Measurements from ENCODE around the gene CCL23. TPM values are rescaled to one million over a fixed set of nuclear protein-coding genes. Genes with fewer than 3 reads are reported as not detected.

CCL23 gene
- polyA plus RNA-seq, 1 experiment: not detected

GRCh38 chr17:35984140-35984539 lies 33.6 kb downstream of the CCL23 start:
- ChIA-PET POLR2A (no interaction called here), CTCF (no interaction called here)
- no peak for DNase-seq (ENCODE audit: low read depth)
- no peaks in the 10 kb centered on the region for H3K36me3 ChIP-seq (ENCODE audit: control insufficient read depth, insufficient read depth, low read length)
- no peak for TF ChIP-seq CTCF (IDR thresholded peaks at IDR 0.05; ENCODE audit: insufficient read depth, low read depth, low read length)
- H3K27me3 ChIP-seq (ENCODE audit: control insufficient read depth, insufficient read depth, low read length): peaks cover 2% of the 10 kb centered on the region; the same call in 1 of the 2 replicates
- H3K4me3 ChIP-seq (ENCODE audit: low read depth, low read length): no peak overlapping the region

- peaks cover 2% of the 10 kb centered on the region; the same call in 1 of the 2 replicates for H3K27me3 ChIP-seq (ENCODE audit: control insufficient read depth, insufficient read depth, low read length)
- no peak for TF ChIP-seq CTCF (IDR thresholded peaks at IDR 0.05; ENCODE audit: insufficient read depth, low read depth, low read length)
- ChIA-PET CTCF (interaction anchor here (0.8 to 1.2 kb wide), 2 partner anchors 14 to 17 kb away, joined by 4 to 5 read pairs; no protein-coding TSS in a partner anchor), POLR2A (no interaction called here)
- DNase-seq (ENCODE audit: low read depth): no peak
- H3K36me3 ChIP-seq (ENCODE audit: control insufficient read depth, insufficient read depth, low read length): no peaks in the 10 kb centered on the region
- no peak overlapping the region for H3K4me3 ChIP-seq (ENCODE audit: low read depth, low read length)
Measured at GRCh38 chr17:35982409-35983191, 35.2 kb downstream of the CCL23 start.

- no peak for DNase-seq (ENCODE audit: low read depth)
- H3K27me3 ChIP-seq (ENCODE audit: control insufficient read depth, insufficient read depth, low read length): peaks cover 2% of the 10 kb centered on the region; the same call in 1 of the 2 replicates
- H3K36me3 ChIP-seq (ENCODE audit: control insufficient read depth, insufficient read depth, low read length): no peaks in the 10 kb centered on the region
- TF ChIP-seq CTCF (IDR thresholded peaks at IDR 0.05; ENCODE audit: insufficient read depth, low read depth, low read length): no peak
- POLR2A ChIA-PET: no interaction called here
- H3K4me3 ChIP-seq (ENCODE audit: low read depth, low read length): no peak overlapping the region
- CTCF ChIA-PET: interaction anchor here (1.2 kb wide), 1 partner anchor 13 kb away, joined by 5 read pairs; no protein-coding TSS in a partner anchor
Measured at GRCh38 chr17:35981908-35982330, 35.9 kb downstream of the CCL23 start.

GRCh38 chr17:35981246-35981645 lies 36.5 kb downstream of the CCL23 start, which contains the start of gene CCL16:
TSS of gene CCL16 (minus strand) at chr17:35981497. CDS start at chr17:35981420, 77 bp downstream.
- TF ChIP-seq CTCF (IDR thresholded peaks at IDR 0.05; ENCODE audit: insufficient read depth, low read depth, low read length): no peak
- Histone ChIP-seq H3K27me3 (ENCODE audit: control insufficient read depth, insufficient read depth, low read length) (peaks cover 2% of the 10 kb centered on the region; the same call in 1 of the 2 replicates), H3K4me3 (ENCODE audit: low read depth, low read length) (no peak within 1 kb of the TSS), H3K36me3 (ENCODE audit: control insufficient read depth, insufficient read depth, low read length) (no peaks in the 10 kb centered on the region)
- ChIA-PET POLR2A (no interaction called here), CTCF (no interaction called here)
- no peak for DNase-seq (ENCODE audit: low read depth)

- no peak for TF ChIP-seq CTCF (IDR thresholded peaks at IDR 0.05; ENCODE audit: insufficient read depth, low read depth, low read length)
- no peak for DNase-seq (ENCODE audit: low read depth)
- ChIA-PET CTCF (interaction anchor here (0.6 to 2.2 kb wide), 2 partner anchors 9 to 17 kb away, joined by 3 to 9 read pairs; no protein-coding TSS in a partner anchor), POLR2A (no interaction called here)
- peaks cover 2% of the 10 kb centered on the region; the same call in 1 of the 2 replicates for H3K27me3 ChIP-seq (ENCODE audit: control insufficient read depth, insufficient read depth, low read length)
- no peak overlapping the region for H3K4me3 ChIP-seq (ENCODE audit: low read depth, low read length)
- no peaks in the 10 kb centered on the region for H3K36me3 ChIP-seq (ENCODE audit: control insufficient read depth, insufficient read depth, low read length)
Measured at GRCh38 chr17:35978346-35978745, 39.4 kb downstream of the CCL23 start.
